ENCODE data around the gene OR51I2.

GRCh38 chr11:5488385-5488784 is 39.3 kb downstream of the OR51I2 start, which contains the start of gene OR52D1:
- TF ChIP-seq CTCF (IDR thresholded peaks at IDR 0.05 in 8 of 11, conservative IDR thresholded peaks at IDR 0.05 in 3 of 11) (no peak), POLR2A (IDR thresholded peaks at IDR 0.05) (no peak), POLR2AphosphoS5 (IDR thresholded peaks at IDR 0.05) (no peak)

Data from spleen (tissue), 7 donors.